HepG2 (cell line): ENCODE results near the gene GGTLC1. TPM values are rescaled to one million over a fixed set of nuclear protein-coding genes. Genes with fewer than 3 reads are reported as not detected.

Experiments used
- ATAC-seq: fragments of 200-7000 bp; cut with Tn5 transposase; 3 replicates; pipeline ENCODE4 v1.9.1; 2020; ENCODE audit warnings: mild to moderate bottlenecking, moderate library complexity
- BruUV-seq: library from RNA; stranded (reverse); fragments of 400-500 nt; replicated peaks from 2 replicates; lab custom pipeline; 2021; lab: Mats Ljungman, UMichigan
- CTCF ChIA-PET: fragments of 300-600 bp; formaldehyde crosslinking; extraction: SDS; loops from one replicate; lab custom pipeline; 2021; ENCODE audit warnings: low total read pairs, inconsistent platforms, low intra/inter-chr PET ratio; lab: Yijun Ruan, JAX
- POLR2A ChIA-PET: fragments of 350-600 bp; sonication (Branson Sonifier 250); formaldehyde crosslinking; loops from one replicate; lab custom pipeline; 2020; ENCODE audit warnings: antibody characterized with exemption, inconsistent platforms; lab: Yijun Ruan, JAX
- DNase-seq: peaks from one replicate; pipeline ENCODE4 v3.0.0-alpha.2; 2015; ENCODE audit warnings: low spot score
- FAIRE-seq: peaks from 3 replicates; lab custom pipeline; 2011; peaks lifted over from hg19 to GRCh38; lab: Jason Lieb, UNC
- H2AFZ ChIP-seq: one replicate; pipeline ENCODE4 v1.6.1; 2011; ENCODE audit warnings: low read length, inconsistent platforms
- H3K27ac ChIP-seq: fragments of 300-600 bp; 3 replicates; pipeline ENCODE4 v1.8.0; 2011; ENCODE audit warnings: mixed run types, mild to moderate bottlenecking, mixed read lengths, low read length, inconsistent platforms; ENCODE audit not compliant: insufficient read depth; ENCODE audit errors: extremely low read length
- H3K27me3 ChIP-seq, 2 experiments: fragments of 200-600 bp in 1 of 2; 2 replicates in 1 of 2; 3 replicates in 1 of 2; pipeline versions ENCODE4 v1.6.0 to v1.8.0; 2011; ENCODE audit warnings: low read length in 2 of 2, mild to moderate bottlenecking in 2 of 2, moderate library complexity in 2 of 2, inconsistent platforms in 1 of 2; ENCODE audit not compliant: insufficient read depth in 2 of 2, control insufficient read depth in 1 of 2
- H3K36me3 ChIP-seq, 2 experiments: fragments of 200-600 bp in 1 of 2; replicated peaks in 1 of 2; 2 replicates in 1 of 2; 3 replicates in 1 of 2; pipeline versions ENCODE4 v1.5.1 to v1.8.0; 2011; ENCODE audit warnings: low read length in 2 of 2, inconsistent platforms in 1 of 2; ENCODE audit not compliant: insufficient read depth in 2 of 2, control insufficient read depth in 1 of 2
- H3K4me1 ChIP-seq: 2 replicates; pipeline ENCODE4 v1.5.1; 2012; ENCODE audit warnings: low read length, inconsistent platforms; ENCODE audit not compliant: insufficient read depth
- H3K4me2 ChIP-seq: 2 replicates; pipeline ENCODE4 v1.6.0; 2011; ENCODE audit warnings: low read depth, low read length, inconsistent platforms
- H3K4me3 ChIP-seq, 3 experiments: fragments of 200-600 bp in 1 of 3; sonication (generic), shearing (Covaris generic) in 1 of 3; replicated peaks in 1 of 3; 2 replicates each; pipeline ENCODE4 v1.5.1; 2011 to 2016; ENCODE audit warnings: low read length in 3 of 3, inconsistent platforms in 2 of 3, low read depth in 2 of 3, mild to moderate bottlenecking in 2 of 3, control low read depth in 1 of 3, mixed read lengths in 1 of 3; ENCODE audit not compliant: insufficient read depth in 1 of 3
- H3K79me2 ChIP-seq: one replicate; pipeline ENCODE4 v1.6.1; 2011; ENCODE audit warnings: low read length, inconsistent platforms; ENCODE audit not compliant: insufficient read depth
- H3K9ac ChIP-seq: 2 replicates; pipeline ENCODE4 v1.6.0; 2011; ENCODE audit warnings: mild to moderate bottlenecking, low read depth, low read length, inconsistent platforms; ENCODE audit not compliant: insufficient read depth
- H3K9me3 ChIP-seq: 2 replicates; pipeline ENCODE4 v1.5.1; 2012; ENCODE audit warnings: mild to moderate bottlenecking, low read length
- H4K20me1 ChIP-seq: 2 replicates; pipeline ENCODE4 v1.6.0; 2011; ENCODE audit warnings: inconsistent platforms, mild to moderate bottlenecking, low read length, moderate library complexity; ENCODE audit not compliant: insufficient read depth
- ELF4 ChIP-seq: sonication (generic); formaldehyde crosslinking; IDR thresholded peaks from 2 replicates; pipeline ENCODE4 v1.5.0; 2020; ENCODE audit warnings: missing genetic modification reagents, mild to moderate bottlenecking, moderate library complexity, borderline replicate concordance
- GATAD2A ChIP-seq: IDR thresholded peaks from 2 replicates; pipeline ENCODE4 v1.6.1; 2016
- NFAT5 ChIP-seq: sonication (generic); formaldehyde crosslinking; IDR thresholded peaks from 2 replicates; pipeline ENCODE4 v1.4.0; 2020; ENCODE audit warnings: missing genetic modification reagents
- PHF20 ChIP-seq: sonication (generic); formaldehyde crosslinking; IDR thresholded peaks from 2 replicates; pipeline ENCODE4 v1.5.0; 2020; ENCODE audit warnings: mild to moderate bottlenecking, missing genetic modification reagents
- RBM22 ChIP-seq: fragments of 200-400 bp; formaldehyde crosslinking; optimal IDR thresholded peaks from 2 replicates; pipeline ENCODE3; 2017; ENCODE audit warnings: mild to moderate bottlenecking, low read length, moderate library complexity
- THAP11 ChIP-seq: IDR thresholded peaks from 2 replicates; pipeline ENCODE4 v1.6.1; 2016; ENCODE audit warnings: missing biosample characterization, missing genetic modification reagents
- ZNF282 ChIP-seq: fragments of 450-650 bp; IDR thresholded peaks from 2 replicates; pipeline ENCODE4 v1.6.1; 2018; ENCODE audit not compliant: partially characterized antibody
- ZNF331 ChIP-seq: sonication (generic); formaldehyde crosslinking; IDR thresholded peaks from 2 replicates; pipeline ENCODE4 v1.4.0; 2020; ENCODE audit warnings: missing genetic modification reagents
- ZNF407 ChIP-seq: sonication (generic); formaldehyde crosslinking; IDR thresholded peaks from one replicate; pipeline ENCODE4 v1.5.1; 2020; ENCODE audit warnings: mild to moderate bottlenecking, missing genetic modification reagents; ENCODE audit errors: not compliant biosample characterization
- ZNF678 ChIP-seq: sonication (generic); formaldehyde crosslinking; IDR thresholded peaks from 2 replicates; pipeline ENCODE4 v1.4.0; 2020; ENCODE audit warnings: mild to moderate bottlenecking, missing genetic modification reagents
- WGBS: methylation state at CpG from one replicate; pipeline ENCODE4 v1.1.6; 2017; ENCODE audit warnings: low lambda C conversion rate; 5-methylcytosine and 5-hydroxymethylcytosine counted together
- in situ Hi-C: cut with HindIII; loops from 2 replicates; pipeline ENCODE4 v1.10.0; 2017; ENCODE audit warnings: low pct_unique_long_range_greater_than_20kb; ENCODE audit not compliant: extremely low pct_ligation_motif_present
- intact Hi-C: fragments of 100-400 bp; cut with micrococcal nuclease; formaldehyde crosslinking; loops from one replicate; pipeline ENCODE4 v1.10.0; 2022; ENCODE audit not compliant: unreplicated experiment
- polyA plus RNA-seq, 8 experiments: library from polyadenylated mRNA; depleted of rRNA in 3 of 8; stranded (reverse) in 7 of 8; unstranded in 1 of 8; fragments of >200 nt; fragmentation: Illumina TruSeq in 4 of 8; extraction: Trizol in 4 of 8; gene quantifications; 2 replicates each; pipeline versions ENCODE4 v1.2.1 to v1.2.3, GENCODE V29; 2011 to 2016; ENCODE audit warnings: low read depth in 4 of 8, missing spikeins in 1 of 8, mixed read lengths in 1 of 8; ENCODE audit not compliant: insufficient read depth in 1 of 8
- total RNA-seq, 5 experiments: library from RNA; depleted of rRNA; stranded (reverse); fragments of >200 nt; fragmentation: Illumina TruSeq; extraction: Trizol; gene quantifications; 2 replicates each; pipeline ENCODE4 v1.2.3, GENCODE V29; 2016; ENCODE audit warnings: low read depth in 1 of 5

The GGTLC1 gene
- total and polyA plus RNA-seq, 2 of the 13 experiments (the other 11 are each of a cell fraction or from before 2014, with no cell fraction given) = not detected

GRCh38 chr20:23954008-23954745, 34.4 kb downstream of the GGTLC1 start:
- Histone ChIP-seq H4K20me1 (no peaks in the 10 kb centered on the region), H3K9ac (no peak overlapping the region), H3K27ac (no peak overlapping the region), H3K27me3 (no peaks in the 10 kb centered on the region), H3K4me3 (no peak overlapping the region), H3K36me3 (no peaks in the 10 kb centered on the region), H3K4me2 (no peak overlapping the region), H3K79me2 (no peaks in the 10 kb centered on the region), H3K4me1 (no peaks in the 10 kb centered on the region), H2AFZ (no peak overlapping the region), H3K9me3 (no peaks in the 10 kb centered on the region)
- intact Hi-C loops (no loop called here), in situ Hi-C loops (no loop called here)
- POLR2A ChIA-PET = no interaction called here
- CTCF ChIA-PET = no interaction called here
- 30% methylated on average over 13 of the region's 13 CpGs for WGBS
- no peak for ATAC-seq
- BruUV-seq = no TSS peak
- no peak for FAIRE-seq
- no peak for DNase-seq
- no peak for TF ChIP-seq ZNF331 (CRISPR knock-in tag)
- TF ChIP-seq ZNF678 (CRISPR knock-in tag) = no peak
- no peak for TF ChIP-seq ZNF282
- TF ChIP-seq THAP11 (CRISPR knock-in tag) = no peak
- TF ChIP-seq GATAD2A = no peak
- TF ChIP-seq ZNF407 (CRISPR knock-in tag) = no peak
- TF ChIP-seq ELF4 (CRISPR knock-in tag) = no peak
- TF ChIP-seq PHF20 (CRISPR knock-in tag) = no peak
- no peak for TF ChIP-seq RBM22
- no peak for TF ChIP-seq NFAT5 (CRISPR knock-in tag)
